Measurements from ENCODE around the gene PLA1A. TPM values are rescaled to one million over a fixed set of nuclear protein-coding genes. Genes with fewer than 3 reads are reported as not detected.

The PLA1A gene
- total and polyA plus RNA-seq, 10 of the 15 experiments (the other 5 are each of a cell fraction or from before 2014, with no cell fraction given) = 2.9 to 106 (median 4.8) TPM

DNA sequence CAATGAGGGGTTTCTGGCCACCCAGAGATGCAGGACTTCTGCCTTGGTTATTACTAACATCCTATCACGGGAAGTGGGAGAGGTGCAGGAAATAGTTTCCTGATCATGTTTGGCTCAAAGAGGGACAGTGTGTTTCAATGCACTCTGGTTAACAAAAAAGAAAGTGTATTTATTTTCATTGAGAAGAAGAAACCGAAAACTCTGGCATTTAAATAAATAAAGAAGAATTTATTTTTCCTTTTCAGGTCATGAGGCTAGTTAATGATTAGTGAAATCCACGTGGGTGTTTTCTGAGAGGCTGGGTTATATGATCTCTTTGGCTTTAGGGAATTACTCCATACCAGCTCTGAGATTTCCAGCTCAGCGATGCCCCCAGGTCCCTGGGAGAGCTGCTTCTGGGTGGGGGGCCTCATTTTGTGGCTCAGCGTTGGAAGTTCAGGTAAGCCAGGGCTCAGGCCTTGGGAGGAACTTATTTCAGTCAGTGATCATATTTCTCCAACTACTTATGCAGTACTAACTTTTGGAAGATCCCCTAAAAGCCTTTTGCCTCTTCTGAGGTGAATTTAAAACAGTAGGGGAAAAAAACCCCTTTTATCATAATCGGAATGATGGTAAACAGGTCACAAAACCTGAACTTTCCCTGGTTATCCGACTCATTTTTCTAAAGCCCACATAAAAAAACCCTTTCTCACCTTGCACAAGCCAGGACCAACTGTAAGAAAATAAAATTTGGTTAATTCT is at the start of gene PLA1A (continued):
- TF ChIP-seq, protein P1, sequence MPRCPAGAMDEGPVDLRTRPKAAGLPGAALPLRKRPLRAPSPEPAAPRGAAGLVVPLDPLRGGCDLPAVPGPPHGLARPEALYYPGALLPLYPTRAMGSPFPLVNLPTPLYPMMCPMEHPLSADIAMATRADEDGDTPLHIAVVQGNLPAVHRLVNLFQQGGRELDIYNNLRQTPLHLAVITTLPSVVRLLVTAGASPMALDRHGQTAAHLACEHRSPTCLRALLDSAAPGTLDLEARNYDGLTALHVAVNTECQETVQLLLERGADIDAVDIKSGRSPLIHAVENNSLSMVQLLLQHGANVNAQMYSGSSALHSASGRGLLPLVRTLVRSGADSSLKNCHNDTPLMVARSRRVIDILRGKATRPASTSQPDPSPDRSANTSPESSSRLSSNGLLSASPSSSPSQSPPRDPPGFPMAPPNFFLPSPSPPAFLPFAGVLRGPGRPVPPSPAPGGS (IDR thresholded peaks at IDR 0.05; ENCODE audit: borderline replicate concordance, insufficient read depth, low read depth, low read length, poor library complexity, severe bottlenecking) = no peak
- no peak; the same call in 1 of the 2 replicates for TF ChIP-seq ZNF207 (IDR thresholded peaks at IDR 0.05; ENCODE audit: borderline replicate concordance)
- TF ChIP-seq BCL11A (IDR thresholded peaks at IDR 0.05; ENCODE audit: low read depth, low read length) = no peak
- TF ChIP-seq RAD21 (IDR thresholded peaks at IDR 0.05; ENCODE audit: insufficient read depth, low read depth, low read length) = no peak
- no peak for TF ChIP-seq TARDBP (IDR thresholded peaks at IDR 0.05; ENCODE audit: borderline replicate concordance)
- TF ChIP-seq STAT3 (IDR thresholded peaks at IDR 0.05; ENCODE audit: low read depth, low read length) = no peak
- peak; percentile 81 for TF ChIP-seq SMAD5 (IDR thresholded peaks at IDR 0.05; ENCODE audit: low read depth)
- TF ChIP-seq JUND (IDR thresholded peaks at IDR 0.05; ENCODE audit: low read depth, low read length) = no peak
- TF ChIP-seq, protein P2, sequence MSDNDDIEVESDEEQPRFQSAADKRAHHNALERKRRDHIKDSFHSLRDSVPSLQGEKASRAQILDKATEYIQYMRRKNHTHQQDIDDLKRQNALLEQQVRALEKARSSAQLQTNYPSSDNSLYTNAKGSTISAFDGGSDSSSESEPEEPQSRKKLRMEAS (IDR thresholded peaks at IDR 0.05; ENCODE audit: low read depth, low read length) = no peak
- TF ChIP-seq RAD51 (IDR thresholded peaks at IDR 0.05) = peak; percentile 72
- TF ChIP-seq ZNF274 (IDR thresholded peaks at IDR 0.05; ENCODE audit: insufficient read depth, insufficient read length) = no peak
- TF ChIP-seq TCF12 (IDR thresholded peaks at IDR 0.05; ENCODE audit: low read depth, low read length) = no peak
- TF ChIP-seq, protein P3, sequence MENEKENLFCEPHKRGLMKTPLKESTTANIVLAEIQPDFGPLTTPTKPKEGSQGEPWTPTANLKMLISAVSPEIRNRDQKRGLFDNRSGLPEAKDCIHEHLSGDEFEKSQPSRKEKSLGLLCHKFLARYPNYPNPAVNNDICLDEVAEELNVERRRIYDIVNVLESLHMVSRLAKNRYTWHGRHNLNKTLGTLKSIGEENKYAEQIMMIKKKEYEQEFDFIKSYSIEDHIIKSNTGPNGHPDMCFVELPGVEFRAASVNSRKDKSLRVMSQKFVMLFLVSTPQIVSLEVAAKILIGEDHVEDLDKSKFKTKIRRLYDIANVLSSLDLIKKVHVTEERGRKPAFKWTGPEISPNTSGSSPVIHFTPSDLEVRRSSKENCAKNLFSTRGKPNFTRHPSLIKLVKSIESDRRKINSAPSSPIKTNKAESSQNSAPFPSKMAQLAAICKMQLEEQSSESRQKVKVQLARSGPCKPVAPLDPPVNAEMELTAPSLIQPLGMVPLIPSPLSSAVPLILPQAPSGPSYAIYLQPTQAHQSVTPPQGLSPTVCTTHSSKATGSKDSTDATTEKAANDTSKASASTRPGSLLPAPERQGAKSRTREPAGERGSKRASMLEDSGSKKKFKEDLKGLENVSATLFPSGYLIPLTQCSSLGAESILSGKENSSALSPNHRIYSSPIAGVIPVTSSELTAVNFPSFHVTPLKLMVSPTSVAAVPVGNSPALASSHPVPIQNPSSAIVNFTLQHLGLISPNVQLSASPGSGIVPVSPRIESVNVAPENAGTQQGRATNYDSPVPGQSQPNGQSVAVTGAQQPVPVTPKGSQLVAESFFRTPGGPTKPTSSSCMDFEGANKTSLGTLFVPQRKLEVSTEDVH (IDR thresholded peaks at IDR 0.05; ENCODE audit: low read depth, partially characterized antibody) = no peak
- no peak for TF ChIP-seq KLF5 (IDR thresholded peaks at IDR 0.05; ENCODE audit: partially characterized antibody)
- no peak for TF ChIP-seq RBBP5 (conservative IDR thresholded peaks at IDR 0.05)
- no peak for TF ChIP-seq SIX5 (IDR thresholded peaks at IDR 0.05; ENCODE audit: low read depth, low read length, severe bottlenecking)
- no peak for TF ChIP-seq NR2C2 (IDR thresholded peaks at IDR 0.05; ENCODE audit: borderline replicate concordance, control insufficient read depth, insufficient read length, low read depth)
- TF ChIP-seq POLR2A (IDR thresholded peaks at IDR 0.05; ENCODE audit: low read depth, low read length) = no peak
- no peak for TF ChIP-seq BACH1 (IDR thresholded peaks at IDR 0.05; ENCODE audit: borderline replicate concordance)
- TF ChIP-seq EED (IDR thresholded peaks at IDR 0.05; ENCODE audit: low read depth) = no peak; the same call in 1 of the 2 replicates
- TF ChIP-seq EP300 (IDR thresholded peaks at IDR 0.05; ENCODE audit: borderline replicate concordance in 1 of 2, control insufficient read depth in 1 of 2, low read depth in 2 of 2, low read length in 2 of 2) = peak in 1 of 2 experiments; percentile 42; a peak in 1 of 4 replicates
- TF ChIP-seq POU2F2 (IDR thresholded peaks at IDR 0.05; ENCODE audit: borderline replicate concordance, low read depth, low read length) = no peak
- no peak for TF ChIP-seq SUPT20H (IDR thresholded peaks at IDR 0.05; ENCODE audit: borderline replicate concordance, control insufficient read depth, low read depth, low read length)
- TF ChIP-seq SUZ12 (IDR thresholded peaks at IDR 0.05; ENCODE audit: unreplicated experiment) = no peak
- no peak for TF ChIP-seq TCF7 (IDR thresholded peaks at IDR 0.05; ENCODE audit: borderline replicate concordance)
- no peak; the same call in 1 of the 2 replicates for TF ChIP-seq CBFB (IDR thresholded peaks at IDR 0.05; ENCODE audit: low read depth)
- no peak for TF ChIP-seq KAT2A (conservative IDR thresholded peaks at IDR 0.05; ENCODE audit: control insufficient read depth, low read depth, low read length)
- TF ChIP-seq TCF3 (IDR thresholded peaks at IDR 0.05; ENCODE audit: borderline replicate concordance, insufficient read depth, low read depth, low read length) = no peak

All from GM12878 (cell line).